ENCODE data around the gene ZNF827.

DNA sequence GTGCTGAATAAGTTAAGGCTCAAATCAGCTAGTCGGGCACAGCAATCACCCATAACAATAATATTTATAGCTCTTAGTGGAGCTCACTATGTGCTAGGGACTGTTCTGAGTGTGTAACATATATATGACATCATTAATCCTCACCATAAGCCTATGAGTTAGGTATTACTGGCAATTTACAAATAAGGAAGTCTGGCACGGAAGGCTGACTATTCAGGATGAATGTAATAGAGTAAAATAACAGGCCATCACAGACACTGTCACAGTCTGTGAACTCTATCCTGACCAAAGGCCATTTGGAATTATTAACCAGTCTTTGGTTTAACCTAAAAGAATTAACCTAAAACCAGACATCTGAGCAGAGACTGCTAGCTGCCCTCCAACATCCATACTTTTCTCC is 139.4 kb downstream of the ZNF827 start:
- TF ChIP-seq POLR2A (IDR thresholded peaks at IDR 0.05): no peak
- TF ChIP-seq, protein P1, sequence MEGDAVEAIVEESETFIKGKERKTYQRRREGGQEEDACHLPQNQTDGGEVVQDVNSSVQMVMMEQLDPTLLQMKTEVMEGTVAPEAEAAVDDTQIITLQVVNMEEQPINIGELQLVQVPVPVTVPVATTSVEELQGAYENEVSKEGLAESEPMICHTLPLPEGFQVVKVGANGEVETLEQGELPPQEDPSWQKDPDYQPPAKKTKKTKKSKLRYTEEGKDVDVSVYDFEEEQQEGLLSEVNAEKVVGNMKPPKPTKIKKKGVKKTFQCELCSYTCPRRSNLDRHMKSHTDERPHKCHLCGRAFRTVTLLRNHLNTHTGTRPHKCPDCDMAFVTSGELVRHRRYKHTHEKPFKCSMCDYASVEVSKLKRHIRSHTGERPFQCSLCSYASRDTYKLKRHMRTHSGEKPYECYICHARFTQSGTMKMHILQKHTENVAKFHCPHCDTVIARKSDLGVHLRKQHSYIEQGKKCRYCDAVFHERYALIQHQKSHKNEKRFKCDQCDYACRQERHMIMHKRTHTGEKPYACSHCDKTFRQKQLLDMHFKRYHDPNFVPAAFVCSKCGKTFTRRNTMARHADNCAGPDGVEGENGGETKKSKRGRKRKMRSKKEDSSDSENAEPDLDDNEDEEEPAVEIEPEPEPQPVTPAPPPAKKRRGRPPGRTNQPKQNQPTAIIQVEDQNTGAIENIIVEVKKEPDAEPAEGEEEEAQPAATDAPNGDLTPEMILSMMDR (IDR thresholded peaks at IDR 0.05): no peak
